Stimulated activated CD8-positive, alpha-beta memory T cell treated with anti-CD3 and anti-CD28 coated beads, Interleukin-12 subunit alpha, Interleukin-12 subunit beta, amount 100 ng/mL, for 24 hours (primary cell): ENCODE data around the gene COL24A1.
"Not testable (repeated sequence)": the region's sequence is repeated elsewhere in the genome, so short reads cannot be mapped to it uniquely, and the experiment has no call there.

Source experiments
- DNase-seq: peaks from one replicate; pipeline ENCODE4 v3.0.0-alpha.2; 2020; ENCODE audit errors: extremely low read depth

COL24A1 gene

DNA sequence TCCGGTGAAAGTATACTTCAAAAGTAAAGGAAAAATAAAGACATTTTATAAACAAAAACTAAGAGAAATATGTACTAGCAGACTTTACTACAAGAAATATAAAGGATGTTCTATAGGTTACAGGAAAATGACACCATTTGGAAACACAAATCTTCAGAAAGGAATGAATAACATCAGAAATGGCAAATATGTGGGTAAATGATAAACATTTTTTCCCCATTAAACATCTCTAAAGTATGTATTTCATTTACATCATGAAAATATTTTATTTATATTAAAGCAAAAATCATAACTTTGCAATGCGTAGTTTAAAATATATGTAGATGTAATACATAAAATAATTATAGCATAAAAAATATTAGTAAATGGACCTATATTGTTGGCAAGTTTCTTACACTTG lies 264.2 kb downstream of the COL24A1 start:
- no peak for DNase-seq

- no peak for DNase-seq
Observed at GRCh38 chr1:85889870-85890269, 266.7 kb downstream of the COL24A1 start.

DNA sequence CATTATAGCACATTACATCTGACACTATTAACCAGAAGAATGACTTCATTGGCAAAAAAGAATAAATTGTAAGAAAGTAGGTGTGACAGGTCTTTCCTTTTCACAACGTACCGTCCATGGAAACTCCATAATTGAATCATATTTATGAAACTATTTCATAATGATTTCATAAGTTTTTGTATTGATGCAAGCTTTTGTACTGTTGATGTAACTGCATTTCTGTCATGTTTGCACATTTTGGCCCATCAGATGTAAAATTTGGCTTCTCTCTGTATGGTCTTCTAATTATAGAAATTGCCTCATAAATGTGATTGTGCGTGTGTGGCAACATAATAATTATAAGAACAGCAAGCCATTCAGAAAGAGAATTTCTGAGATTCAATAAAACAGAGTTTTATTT lies 267.7 kb downstream of the COL24A1 start:
- no peak for DNase-seq

GRCh38 chr1:85884372-85885035 lies 272.1 kb downstream of the COL24A1 start:
- no peak for DNase-seq

DNA sequence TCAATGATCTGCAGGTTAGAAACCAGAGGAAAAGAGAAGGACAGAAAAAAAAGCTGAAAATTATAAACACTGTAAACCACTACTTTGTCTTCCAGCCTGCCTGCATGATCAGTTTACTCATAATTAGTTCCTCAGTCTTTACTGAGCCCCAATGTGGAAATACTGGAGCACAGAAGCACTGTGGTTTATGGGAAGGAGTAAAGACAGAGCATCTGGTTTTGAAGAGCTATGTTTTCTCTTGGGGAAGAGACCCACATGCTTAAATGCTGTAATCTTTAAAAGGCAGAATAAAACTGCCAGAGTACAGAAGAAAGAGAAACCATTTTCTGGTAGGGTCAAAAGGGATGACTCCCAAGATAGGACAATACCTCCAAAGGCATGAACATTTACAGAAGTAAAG lies 289.4 kb downstream of the COL24A1 start:
- DNase-seq: no peak

- DNase-seq: no peak
Observed at GRCh38 chr1:85865213-85865612, 291.4 kb downstream of the COL24A1 start.

DNA sequence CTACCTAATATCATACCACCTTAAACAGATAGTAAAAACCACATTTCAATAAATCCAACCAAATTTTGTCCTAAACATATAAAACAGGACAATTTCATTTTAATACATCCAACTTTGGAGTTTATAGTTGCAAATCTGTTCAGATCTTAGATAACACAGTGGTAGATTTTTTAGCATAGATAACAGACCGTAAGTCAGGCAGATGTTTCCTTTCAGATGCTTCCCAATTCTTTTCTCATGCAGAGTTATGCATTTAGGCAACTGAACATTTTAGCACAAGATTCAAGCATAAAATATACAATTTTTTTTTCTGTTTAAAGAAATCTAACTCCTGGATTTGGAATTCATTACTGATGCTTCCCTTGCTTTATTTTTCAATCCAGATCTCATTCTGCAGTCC lies 291.8 kb downstream of the COL24A1 start:
- no peak for DNase-seq

GRCh38 chr1:85863639-85864038 lies 292.9 kb downstream of the COL24A1 start:
- DNase-seq: not testable (repeated sequence)

- no peak for DNase-seq
Observed at GRCh38 chr1:85862456-85862855, 294.1 kb downstream of the COL24A1 start.

GRCh38 chr1:85857991-85858390 lies 298.6 kb downstream of the COL24A1 start:
- DNase-seq: no peak

GRCh38 chr1:85850238-85850637 lies 306.3 kb downstream of the COL24A1 start:
- no peak for DNase-seq

DNA sequence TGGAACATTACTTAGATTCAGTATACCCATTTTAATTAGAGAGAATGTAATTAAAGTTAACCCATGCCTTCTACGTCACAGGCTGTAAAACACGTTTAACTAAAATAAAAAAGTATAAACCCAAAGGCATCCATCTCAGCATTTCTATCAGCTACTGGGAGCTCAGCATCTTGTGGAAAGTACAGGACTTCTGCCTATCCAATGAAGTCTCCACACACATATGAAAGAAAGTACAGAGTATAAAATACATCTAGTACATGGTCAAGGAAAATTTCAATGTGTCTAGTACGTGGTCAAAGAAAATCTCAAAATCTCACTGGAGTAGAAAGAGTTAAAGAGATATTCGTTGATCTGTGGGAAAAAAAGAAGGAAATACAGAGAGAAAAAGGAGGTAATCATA lies 306.9 kb downstream of the COL24A1 start:
- no peak for DNase-seq

GRCh38 chr1:85847356-85847755 lies 309.2 kb downstream of the COL24A1 start:
- no peak for DNase-seq

GRCh38 chr1:85846706-85847105 lies 309.9 kb downstream of the COL24A1 start:
- no peak for DNase-seq

GRCh38 chr1:85839459-85839858 lies 317.1 kb downstream of the COL24A1 start:
- no peak for DNase-seq

DNA sequence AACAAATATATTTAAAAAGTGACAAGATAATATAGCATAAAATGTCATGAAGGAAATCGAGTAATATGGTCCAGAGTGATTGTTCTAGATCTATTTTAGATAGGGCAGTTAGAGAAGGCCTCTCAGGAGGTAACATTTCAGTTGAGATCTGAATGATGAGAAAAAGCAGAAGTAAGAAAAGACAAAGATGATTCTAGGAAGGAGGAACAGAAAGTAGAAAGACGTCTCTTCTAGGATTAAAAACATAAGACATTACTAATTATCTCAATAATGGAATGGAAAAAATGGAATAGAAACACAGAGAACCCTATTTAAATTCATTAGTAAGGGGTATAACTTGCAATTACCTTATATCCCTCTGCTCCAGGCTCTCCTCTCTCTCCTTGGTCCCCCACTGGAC lies 318.3 kb downstream of the COL24A1 start:
- no peak for DNase-seq

DNA sequence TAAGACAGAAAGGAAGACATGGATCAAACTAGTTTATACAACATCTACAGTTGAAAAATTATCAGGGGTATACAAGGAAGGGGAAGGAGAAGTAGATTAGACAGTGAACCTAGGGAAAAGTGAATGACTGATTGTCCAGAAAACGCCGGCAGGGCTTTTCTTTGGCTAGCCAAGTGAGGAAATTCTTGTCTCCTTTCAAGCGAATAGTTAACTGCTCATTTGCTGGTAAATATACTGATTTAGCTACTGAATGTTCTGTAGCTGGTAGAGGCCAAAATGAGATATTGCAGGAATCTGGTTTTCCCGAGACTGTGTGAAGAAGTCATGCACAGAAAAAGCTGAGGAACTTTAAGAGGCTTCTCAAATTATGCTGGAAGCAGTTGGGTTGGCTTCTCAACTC lies 319.8 kb downstream of the COL24A1 start:
- DNase-seq: no peak

DNA sequence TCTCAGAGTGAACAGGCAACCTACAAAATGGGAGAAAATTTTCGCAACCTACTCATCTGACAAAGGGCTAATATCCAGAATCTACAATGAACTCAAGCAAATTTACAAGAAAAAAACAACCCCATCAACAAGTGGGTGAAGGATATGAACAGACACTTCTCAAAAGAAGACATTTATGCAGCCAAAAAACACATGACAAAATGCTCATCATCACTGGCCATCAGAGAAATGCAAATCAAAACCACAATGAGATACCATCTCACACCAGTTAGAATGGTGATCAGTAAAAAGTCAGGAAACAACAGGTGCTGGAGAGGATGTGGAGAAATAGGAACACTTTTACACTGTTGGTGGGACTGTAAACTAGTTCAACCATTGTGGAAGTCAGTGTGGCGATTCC lies 323.4 kb downstream of the COL24A1 start:
- DNase-seq: not testable (repeated sequence)

DNA sequence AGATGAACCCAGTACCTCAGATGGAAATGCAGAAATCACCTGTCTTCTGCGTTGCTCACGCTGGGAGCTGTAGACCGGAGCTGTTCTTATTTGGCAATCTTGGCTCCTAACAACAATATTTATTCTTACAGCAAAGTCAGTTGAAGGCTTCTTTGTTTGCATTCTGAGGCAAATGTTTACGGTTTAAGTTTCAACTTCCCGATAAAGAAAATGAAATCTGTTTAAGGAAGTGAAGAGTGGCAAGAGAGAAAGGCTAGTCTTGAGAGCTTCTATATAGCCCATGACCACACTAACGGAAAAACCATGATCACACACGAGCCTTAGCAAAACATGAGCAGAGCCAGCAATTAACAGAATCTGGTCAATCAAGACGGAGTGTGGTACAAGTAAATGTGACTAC lies 325.7 kb downstream of the COL24A1 start:
- DNase-seq: no peak

DNA sequence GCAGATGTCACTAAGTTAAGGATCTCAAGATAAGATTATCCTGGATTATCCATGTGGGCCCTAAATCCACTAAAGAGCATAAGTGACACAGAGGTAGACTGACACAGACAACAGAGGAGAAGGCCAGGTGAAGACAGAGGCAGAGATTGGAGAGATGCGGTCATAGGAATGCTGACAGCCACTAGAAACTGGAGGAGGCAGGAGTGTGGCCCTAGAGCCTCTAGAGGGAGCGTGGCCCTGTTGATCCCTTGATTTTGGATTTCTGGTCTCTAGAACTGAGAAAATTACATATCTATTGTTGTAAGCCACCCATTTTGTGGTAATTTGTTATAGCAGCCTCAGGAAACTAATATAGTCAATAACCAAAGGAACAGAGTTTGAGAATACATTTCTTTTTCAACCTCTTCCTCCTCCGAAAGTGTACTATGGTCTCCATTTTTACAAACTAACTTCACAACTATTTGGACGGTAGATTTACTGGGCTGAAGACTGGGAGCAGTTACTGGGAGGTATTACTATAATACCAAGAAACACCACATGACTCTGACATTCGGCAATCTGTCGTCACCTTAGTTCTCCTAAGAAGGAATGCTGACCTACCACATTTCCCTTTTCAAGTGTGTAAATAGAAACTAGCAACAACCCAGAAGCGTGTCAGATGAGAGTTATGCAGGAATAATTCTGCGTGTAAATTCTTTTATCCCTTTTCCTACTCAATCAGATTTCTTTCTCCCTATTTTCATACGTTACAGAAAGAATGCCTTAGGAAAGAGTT lies 332.3 kb downstream of the COL24A1 start:
- DNase-seq: no peak

- no peak for DNase-seq
Observed at GRCh38 chr1:85822696-85823095, 333.9 kb downstream of the COL24A1 start.

GRCh38 chr1:85818371-85818770 lies 338.2 kb downstream of the COL24A1 start:
- no peak for DNase-seq

DNA sequence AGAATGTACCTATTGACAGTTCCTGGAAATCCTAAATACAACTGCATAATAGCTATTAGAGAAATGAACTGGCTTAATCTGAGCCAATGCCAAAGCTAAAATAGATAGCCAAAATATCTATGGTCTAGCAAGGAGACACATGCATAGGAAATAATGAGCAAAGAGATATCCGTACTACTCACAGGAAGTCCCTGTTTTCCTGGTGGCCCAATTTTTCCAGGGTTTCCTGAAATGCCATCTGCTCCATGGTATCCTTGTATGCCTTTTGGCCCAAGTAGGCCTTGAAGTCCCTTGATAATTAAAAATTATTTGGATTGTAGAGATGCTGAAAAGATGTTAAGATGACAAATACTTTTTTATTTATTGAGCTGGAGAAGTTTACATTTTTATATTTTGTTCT lies 340.0 kb downstream of the COL24A1 start:
- DNase-seq: no peak

DNA sequence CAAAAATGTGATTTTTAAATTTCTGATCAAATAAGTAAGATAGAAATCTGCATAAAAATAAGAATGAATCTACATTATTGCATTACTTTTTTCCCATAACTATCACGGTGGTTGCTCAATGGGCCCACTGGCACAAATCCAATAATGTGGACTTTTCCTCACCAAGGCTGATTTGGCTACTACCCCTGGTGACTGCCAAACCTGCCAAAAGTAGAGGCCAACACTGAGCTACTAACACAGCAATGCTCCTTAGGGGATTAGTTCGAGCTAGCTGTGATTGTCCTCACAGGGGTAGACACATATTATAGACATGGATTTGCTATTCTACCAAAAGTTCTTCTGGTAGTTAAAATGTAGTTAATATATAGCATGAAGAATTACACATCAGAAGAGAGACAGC lies 340.7 kb downstream of the COL24A1 start:
- no peak for DNase-seq
